ENCODE measurements around the gene CXCL6.

Gene CXCL6

GRCh38 chr4:73836373-73837279 is at the start of gene CXCL6:
TSS of gene CXCL6 (plus strand) at chr4:73836678. CDS start at chr4:73836751, 73 bp downstream.
- no peak for TF ChIP-seq CTCF (IDR thresholded peaks at IDR 0.05; ENCODE audit: insufficient read depth, missing control alignments)
- DNase-seq (ENCODE audit: insufficient read length, low spot score) (no peak), FAIRE-seq (no peak)

- FAIRE-seq (no peak), DNase-seq (ENCODE audit: insufficient read length, low spot score) (no peak)
- no peak for TF ChIP-seq CTCF (IDR thresholded peaks at IDR 0.05; ENCODE audit: insufficient read depth, missing control alignments)
These were observed 48.1 kb upstream of the CXCL6 start for GRCh38 chr4:73788411-73788810.

- TF ChIP-seq CTCF (IDR thresholded peaks at IDR 0.05; ENCODE audit: insufficient read depth, missing control alignments), result no peak
- FAIRE-seq, result no peak
- DNase-seq (ENCODE audit: insufficient read length, low spot score), result no peak
These were observed 37.6 kb upstream of the CXCL6 start for GRCh38 chr4:73798842-73799241.

- no peak for FAIRE-seq
- TF ChIP-seq CTCF (IDR thresholded peaks at IDR 0.05; ENCODE audit: insufficient read depth, missing control alignments), result no peak
- no peak for DNase-seq (ENCODE audit: insufficient read length, low spot score)
These were observed 36.3 kb upstream of the CXCL6 start for GRCh38 chr4:73800206-73800605.

GRCh38 chr4:73801692-73802091 is 34.8 kb upstream of the CXCL6 start:
- TF ChIP-seq CTCF (IDR thresholded peaks at IDR 0.05; ENCODE audit: insufficient read depth, missing control alignments), result no peak
- DNase-seq (ENCODE audit: insufficient read length, low spot score), result no peak
- FAIRE-seq, result no peak

GRCh38 chr4:73803213-73803612 is 33.3 kb upstream of the CXCL6 start:
- FAIRE-seq, result no peak
- TF ChIP-seq CTCF (IDR thresholded peaks at IDR 0.05; ENCODE audit: insufficient read depth, missing control alignments), result no peak
- DNase-seq (ENCODE audit: insufficient read length, low spot score), result no peak

GRCh38 chr4:73810191-73810590 is 26.3 kb upstream of the CXCL6 start:
- TF ChIP-seq CTCF (IDR thresholded peaks at IDR 0.05; ENCODE audit: insufficient read depth, missing control alignments), result no peak
- FAIRE-seq, result no peak
- no peak for DNase-seq (ENCODE audit: insufficient read length, low spot score)

Data from D721Med (cell line).